Activated gamma-delta T cell treated with anti-CD3 and anti-CD28 coated beads, Interleukin-2, amount 50 U/mL, for 16 hours (primary cell): Measurements from ENCODE around the gene UCKL1.
"Not testable (repeated sequence)": the region's sequence is repeated elsewhere in the genome, so short reads cannot be mapped to it uniquely, and the experiment has no call there.

ENCODE experiments used
- DNase-seq: peaks from one replicate; pipeline ENCODE4 v3.0.0-alpha.2; 2020; ENCODE audit warnings: low read depth

The UCKL1 gene

DNA sequence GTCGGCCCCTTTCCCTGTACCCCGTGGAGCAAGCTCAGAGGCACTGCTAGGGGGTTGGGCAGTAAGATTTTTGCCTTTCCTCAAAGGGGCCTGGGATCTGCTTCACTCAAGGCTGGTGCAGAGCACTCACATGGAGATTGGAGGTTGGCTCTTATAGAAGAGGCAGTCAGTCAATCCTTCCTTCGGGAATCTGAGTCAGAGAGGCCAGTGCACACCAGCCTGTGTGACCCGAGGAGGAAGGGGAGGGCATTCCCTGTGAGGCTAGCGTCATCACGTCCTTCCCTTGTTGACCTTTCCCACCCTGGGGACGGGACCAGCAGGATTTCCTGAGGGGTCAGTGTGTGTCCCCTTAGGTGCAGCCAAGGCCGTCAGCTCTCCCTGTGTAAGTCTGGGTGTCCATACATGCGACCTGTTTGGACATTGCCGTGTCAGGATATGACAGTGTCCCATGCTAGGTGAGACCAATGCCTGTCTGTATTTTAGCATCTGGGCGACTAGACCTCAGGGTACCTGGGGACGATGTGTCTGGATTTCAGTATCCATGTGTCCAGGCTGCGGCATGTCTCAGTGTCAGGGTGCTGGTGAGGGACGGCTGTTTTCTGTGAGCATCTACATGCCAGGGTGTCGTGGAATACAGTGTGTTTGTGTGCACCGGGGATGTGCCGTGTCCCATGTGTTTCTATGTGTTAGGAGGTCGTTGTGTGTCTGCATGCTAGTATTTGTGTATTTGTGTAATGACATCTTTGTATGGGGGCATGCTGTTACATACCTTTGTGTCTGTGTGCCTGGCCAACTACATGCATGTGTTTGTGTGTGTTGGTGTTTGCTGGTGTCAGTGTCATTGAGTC, 16.3 kb upstream of the UCKL1 start:
- no peak for DNase-seq

DNA sequence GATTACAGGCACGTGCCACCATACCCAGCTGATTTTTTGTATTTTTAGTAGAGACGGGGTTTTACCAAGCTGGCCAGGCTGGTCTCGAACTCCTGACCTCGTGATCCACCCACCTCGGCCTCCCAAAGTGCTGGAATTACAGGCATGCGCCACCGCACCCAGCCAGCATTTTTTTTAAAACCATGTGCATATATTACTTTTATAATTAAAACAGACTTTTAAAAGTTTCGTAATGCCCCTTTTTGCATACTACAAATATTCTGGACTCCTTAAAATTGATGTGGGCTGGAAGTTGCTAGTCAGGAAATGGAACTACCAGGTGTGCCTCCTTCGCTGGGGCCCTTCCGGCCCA, 15.7 kb upstream of the UCKL1 start:
- DNase-seq: not testable (repeated sequence)

DNA sequence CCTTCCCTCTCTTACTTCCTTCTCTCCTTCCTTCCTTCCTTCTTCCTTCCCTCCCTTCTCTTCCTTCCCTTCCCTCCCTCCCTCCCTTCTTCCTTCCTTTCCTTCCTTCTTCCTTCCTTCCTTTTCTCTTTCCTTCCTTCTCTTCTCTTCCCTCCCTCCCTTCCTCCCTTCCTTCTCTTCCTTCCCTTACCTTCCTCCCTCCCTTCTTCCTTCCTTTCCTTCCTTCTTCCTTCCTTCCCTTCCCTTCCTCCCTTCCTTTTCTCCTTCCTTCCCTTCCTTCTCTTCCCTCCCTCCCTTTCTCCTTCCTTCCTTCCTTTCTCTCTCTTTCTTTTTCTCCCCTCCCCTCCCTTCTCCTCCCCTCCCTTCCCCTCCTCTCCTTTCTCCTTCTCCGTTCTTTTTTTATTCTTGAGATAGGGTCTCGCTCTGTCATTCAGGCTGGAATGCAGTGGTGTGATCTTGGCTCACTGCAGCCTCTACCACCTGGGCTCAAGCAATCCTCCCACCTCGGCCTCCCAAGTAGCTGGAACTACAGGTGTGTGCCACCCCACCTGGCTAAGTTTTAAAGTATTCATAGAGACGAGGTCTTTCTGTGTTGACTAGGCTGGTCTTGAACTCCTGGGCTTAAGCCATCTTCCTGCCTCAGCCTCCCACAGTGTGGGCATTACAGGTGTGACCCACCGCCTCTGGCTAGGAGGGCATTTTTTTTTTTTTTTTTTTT, 14.7 kb upstream of the UCKL1 start:
- DNase-seq: no peak

DNA sequence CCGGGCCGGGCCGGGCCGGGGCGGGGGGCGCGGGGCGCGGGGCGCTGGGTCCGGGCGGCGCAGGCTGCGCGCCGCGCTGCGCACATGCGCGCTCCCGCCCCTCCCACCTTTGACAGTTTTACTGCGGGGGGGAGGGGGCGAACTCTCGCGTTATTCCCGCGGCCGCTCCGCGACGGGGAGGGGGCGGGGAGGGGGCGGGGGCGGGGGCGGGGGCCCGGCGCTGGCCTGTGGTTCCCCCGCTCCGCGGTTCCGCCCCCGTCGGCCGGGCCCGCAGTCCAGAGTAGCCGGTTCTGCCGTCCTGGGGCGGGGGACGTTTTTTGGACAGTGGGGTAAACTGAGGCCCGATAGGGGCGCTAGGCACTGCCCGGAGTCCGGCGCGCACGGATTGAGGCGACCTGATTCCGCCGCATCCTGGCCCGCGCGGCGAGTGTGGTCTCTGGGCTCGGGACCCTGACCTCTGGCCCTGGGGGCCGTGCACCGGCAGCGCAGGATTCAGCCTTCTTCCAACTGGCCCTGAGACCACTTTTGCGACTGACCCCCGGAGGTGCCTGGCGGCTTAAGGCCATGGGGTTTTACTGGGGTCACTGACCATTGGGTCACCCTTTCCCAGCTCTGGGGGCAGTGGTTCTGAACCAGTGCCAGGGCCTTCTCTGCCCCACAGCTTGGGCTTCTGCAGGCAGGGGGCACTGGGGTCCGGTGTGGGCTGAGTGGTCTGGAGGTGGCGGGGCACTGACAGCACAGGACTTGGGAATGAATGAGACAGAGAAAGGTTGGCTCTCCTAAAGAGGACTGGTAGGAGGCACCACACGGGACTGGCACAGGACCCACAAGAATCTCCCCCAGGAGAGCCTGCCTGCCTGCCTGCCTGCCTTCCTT, 13.9 kb upstream of the UCKL1 start, which contains the start of gene ZNF512B:
Gene ZNF512B (minus strand): TSS at position 93 of the 876 bp plus-strand sequence. CDS start 1,980 bp downstream, outside the sequence.
- no peak for DNase-seq

DNA sequence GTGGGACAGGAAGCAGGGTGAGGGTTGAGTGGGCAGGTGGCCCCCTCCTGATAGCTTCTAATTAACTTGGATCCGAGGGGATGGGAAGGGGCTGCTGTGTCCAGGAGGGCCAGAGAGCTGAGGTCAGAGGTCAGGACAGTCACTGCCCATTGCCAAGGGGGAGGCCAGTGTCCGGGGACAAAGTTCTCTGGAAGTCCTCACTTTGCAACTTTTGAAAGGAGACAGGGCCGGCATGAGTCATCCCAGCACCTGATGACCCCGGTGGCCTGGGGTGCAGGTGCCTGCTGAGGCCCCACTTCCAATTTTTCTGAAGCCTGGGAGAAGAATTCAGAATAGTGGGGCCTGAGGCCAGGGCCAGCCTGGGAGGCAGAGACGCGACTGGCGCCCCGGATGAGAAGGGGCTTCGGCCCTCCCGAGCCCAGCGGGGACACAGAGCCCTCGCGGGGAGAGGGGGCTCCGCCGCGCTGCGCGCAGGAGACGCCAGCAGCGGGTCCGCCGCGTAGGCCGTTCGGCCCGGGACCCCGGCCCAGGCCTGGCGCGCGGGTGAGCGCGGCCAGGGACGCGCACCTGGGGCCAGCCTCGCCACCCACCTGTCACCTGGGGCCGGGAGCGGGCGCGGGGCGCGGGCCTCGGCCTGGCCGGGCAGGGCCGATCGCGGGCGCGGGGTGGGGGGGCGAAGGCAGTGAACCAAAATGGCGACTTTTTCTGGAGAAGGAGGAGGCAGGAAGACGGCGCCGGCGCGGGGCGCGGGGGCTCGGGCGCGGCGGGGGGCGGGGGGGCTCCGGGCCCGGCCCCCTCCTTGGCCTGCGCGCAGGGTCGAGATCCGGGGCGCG, 12.9 kb upstream of the UCKL1 start:
- no peak for DNase-seq

DNA sequence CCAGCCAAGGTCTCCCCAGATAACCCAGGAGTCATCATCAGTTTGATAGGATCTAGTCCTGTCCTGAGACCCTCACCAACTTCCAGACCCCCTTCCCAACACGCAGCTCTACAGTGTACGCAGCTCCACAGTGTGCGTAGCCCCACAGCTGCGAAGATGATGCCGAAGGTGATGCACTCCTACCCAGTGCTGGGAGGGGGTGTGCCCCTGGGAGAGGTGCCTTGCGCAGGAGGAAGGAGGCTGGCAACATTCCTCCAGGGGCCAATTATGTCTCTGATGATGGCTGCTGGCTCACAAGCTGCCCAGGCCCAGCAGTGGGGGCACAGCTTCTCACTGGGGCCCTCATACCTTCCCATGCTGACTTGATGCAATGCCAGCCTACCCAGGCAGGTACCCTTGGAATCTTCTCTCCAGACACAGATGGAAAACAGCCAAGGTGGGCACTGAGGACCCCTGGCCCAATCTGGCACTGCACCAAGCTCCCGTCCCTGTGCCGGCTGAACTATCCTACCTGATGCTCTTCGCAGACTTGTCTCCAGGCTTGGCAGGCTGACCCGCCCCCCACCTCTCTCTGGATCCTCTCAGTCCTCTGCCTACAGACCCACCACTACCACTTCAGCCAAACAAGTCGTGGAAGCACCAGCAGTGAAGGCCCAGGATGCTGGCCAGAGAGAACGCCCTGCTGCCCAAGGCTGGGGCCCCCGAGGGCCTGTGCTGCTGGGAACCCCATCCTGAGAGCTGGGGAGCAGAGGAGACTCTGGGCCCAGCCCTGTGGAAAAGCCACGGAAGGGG, 12.1 kb upstream of the UCKL1 start:
- no peak for DNase-seq

DNA sequence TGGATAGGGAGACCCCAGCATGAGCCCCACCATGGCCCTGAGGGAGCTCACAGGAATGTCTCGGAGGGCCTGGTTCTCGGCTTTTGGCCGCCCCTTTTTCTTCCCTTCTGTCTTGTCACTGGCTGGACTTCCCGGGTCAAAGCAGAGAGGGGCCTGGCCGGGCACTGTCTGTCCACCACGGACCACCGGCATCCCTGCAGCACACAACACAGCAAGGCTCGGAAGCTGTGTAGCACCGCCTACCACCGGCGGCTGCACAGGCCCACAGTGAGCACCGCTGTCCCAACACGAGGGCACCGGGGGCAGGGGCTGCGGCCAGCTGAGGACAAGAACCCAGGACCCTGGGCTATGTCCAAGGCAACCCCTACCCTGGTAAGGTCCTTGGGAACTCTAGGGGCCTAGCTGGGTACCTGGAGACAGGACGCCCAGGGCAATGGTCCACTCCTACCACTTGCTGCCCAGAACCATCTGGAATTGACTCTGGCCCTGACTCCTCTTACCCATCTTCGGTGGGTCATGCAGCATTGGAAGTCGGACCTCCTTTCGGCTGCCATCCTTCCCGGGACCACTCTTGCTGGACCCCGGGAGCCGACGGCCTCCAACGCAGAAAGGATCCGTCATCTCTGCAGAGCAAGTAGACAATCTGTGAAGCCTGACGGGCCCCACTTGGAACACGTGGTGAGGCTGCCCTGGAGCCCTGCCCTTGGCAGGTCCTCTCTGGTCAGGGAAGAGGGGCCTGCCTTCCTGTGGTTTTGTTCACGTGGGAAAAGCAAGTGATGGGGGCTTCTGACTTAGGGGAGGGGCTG, 11.3 kb upstream of the UCKL1 start:
- no peak for DNase-seq

DNA sequence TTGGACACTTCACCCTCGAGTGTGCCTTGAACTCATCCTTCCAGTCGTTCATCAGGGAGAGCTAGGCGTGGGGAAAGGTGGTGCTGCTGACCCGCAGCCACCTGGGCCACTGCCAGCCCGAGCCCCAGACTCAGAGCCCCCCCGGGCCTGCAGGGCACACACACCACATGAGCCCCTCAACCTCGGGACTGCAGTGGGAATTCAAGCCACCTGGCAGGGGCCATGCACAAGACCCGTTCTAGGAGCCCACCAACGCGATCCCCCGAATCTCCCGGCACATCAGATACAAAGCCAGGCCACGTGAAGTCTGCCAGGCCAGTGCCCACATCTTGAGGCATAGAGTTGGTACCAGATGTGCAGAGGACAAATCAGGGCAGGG, 10.7 kb upstream of the UCKL1 start:
- DNase-seq: no peak

DNA sequence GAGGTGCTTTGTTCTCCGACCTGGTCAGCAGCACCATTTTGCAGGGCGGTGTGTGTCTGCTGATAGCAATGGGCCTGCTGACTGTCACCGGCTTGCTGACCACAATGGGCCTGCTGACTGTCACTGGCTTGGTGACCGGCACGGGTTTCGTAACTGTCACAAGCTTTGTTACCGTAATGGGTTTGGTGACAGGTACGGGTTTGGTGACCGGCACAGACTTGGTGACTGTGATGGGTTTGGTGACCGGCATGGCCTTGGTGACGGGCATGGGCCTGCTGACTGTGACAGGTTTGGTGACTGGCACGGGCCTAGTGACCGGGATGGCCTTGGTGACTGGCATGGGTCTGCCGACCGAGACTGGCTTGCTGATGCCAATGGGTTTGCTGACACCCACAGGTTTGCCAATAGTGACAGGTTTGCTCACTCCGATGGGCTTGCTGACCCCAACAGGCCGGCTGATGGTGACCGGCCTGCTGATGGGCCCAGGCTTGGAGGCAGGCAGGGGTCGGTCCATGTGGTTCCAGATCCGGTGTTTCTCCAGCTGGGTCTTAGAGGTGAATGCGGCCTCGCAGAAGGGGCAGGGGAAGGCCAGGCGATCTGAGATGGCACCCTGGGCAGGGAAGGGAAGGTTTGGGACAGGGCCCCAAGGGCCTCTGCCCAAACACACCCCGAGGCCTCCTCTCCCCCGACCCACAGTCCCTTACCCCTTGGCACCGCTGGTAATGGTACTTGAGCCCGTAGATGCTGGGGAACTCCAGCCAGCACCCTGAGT, 10.1 kb upstream of the UCKL1 start:
- DNase-seq: no peak

DNA sequence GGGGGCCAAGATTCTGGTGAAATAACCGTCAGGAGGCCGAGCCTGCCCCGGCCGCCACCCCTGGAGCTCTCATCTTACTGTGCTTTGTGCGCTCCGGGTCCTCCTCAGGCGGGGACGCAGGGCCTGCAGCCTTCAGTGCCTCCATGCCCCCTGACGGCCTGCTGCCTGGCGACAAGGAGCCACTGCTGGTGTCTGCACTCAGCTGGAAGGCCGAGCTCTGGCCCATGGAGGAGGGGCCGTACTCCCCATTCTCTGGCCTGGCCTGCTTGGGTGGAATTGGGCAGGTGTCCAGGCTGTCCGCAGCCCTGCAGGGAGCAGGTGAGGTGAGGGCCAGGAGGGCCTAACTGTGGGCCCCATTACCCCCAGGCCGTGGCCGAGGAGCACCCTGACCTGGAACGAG, 8.2 kb upstream of the UCKL1 start:
- DNase-seq: no peak

DNA sequence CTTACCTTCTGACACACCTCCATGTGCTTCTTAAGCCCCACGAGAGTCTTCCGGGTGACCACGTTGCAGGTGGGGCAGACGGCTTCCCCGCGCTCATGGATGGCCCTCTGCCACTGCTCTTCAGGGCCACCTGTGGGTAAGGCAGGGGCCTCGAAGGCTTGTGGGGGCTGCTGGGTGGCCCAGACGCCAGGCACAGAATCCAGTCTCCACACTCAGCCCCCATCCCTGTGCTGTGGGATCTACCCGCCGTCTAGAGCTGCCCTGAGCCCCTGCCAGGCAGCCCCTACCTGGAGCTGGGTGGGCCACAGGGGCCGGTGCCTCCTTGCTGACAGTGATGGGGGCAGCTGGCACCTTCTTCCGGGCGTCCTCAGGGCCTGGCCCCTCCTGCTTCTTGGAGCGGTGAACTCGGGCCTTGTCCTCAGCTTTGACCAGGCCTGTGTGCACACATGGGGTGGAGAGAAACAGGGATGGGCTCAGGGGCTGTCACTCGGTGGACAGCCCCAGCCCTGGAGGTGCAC, 7.6 kb upstream of the UCKL1 start:
- DNase-seq: no peak

DNA sequence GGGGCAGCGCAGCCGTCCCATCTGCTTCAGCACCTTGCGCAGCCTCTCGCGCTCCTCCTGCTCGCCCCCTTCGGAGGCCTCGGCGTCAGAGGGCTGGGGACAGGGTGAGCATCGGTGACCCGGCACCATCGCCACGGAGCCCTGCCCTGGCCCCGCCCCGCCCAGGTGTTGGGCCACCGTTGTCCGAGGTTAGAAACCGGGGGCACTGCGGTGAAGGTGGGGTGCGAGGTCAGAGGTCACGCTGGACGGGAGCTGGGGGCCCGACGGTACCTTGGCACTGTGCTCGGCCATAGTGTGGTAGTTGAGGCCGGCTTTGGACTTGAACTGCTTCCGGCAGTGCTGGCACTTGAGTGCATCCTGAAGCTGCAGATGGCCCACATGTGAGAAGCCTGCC, 7.1 kb upstream of the UCKL1 start:
- no peak for DNase-seq

DNA sequence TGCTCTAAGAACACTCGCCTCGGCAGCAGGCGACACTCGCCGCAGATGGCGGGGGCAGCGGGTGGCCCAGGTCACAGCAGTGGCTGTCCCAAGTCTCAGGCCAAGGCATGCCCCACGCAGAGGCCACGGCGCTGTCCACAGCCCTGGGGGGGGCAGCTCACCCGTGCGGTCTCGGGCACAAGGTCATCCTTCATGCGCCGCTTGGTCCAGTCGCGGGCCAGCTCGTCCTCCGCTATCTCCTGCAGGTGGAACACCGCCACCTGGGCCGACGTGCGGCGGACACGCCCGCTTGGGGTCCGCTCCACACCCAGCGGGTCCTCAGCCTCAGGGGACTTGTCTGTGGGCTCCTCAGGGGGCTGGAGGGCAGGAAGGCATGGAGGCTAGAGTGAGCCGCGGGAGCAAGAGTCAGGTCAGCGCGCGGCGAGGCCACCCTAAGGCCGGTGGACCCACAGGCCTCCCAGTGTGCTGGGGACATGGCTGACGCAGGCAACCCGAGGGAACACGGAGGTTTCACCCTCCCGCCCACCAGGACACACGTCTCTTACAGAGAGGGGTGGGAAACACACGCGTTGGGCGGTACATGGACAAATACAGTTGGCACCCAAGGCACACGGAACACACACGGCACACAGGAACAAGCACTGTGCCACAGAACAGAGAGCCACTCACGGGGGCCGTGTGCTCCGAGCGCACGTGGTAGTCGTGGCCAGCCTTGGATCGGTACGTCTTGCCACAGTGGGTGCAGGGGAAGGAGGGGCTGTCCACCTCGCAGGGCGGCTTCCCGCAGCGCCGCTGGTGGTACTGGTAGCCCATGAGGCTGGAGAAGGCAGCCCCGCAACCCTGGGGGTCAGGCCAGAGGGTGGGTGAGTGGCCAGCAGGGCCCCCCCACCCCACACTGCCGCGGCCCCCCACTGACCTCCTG, 6.5 kb upstream of the UCKL1 start:
- DNase-seq: no peak

DNA sequence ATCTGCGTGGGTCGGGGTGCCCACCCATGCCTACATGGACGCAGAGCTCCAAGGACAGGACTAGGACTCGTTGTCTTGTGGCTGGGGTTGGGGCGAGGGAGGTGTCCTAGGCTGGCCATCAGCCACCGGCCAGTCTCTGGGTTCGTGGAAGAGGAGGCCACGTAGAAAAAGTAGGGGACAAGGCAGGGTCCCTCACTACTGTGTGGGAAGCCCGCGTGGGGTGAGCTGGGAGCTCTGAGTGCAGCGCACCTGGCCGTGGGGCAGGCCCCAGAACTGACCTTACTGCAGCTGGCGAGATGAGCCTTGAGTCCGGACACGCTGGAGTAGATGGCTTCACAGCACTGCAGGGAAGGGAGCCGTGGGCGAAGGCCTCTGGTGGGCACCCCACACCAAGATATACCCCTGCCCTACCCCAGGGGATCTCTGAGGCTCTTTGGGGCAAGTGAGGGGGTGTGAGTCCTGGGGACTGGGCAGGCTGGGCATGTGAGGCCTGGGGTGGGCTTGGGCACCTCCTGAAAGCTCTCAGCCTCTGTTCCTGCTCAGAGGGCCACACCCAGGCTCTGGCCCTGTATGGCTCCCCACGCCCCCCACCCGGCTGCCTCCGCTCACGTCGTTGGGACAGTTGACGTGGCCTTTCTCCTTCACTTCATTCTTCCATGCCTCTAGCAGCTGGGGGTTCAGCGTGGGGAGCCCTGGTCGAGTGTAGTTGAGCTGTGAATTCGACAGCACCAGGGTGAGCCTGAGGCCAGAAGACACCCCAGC, 5.6 kb upstream of the UCKL1 start:
- no peak for DNase-seq

DNA sequence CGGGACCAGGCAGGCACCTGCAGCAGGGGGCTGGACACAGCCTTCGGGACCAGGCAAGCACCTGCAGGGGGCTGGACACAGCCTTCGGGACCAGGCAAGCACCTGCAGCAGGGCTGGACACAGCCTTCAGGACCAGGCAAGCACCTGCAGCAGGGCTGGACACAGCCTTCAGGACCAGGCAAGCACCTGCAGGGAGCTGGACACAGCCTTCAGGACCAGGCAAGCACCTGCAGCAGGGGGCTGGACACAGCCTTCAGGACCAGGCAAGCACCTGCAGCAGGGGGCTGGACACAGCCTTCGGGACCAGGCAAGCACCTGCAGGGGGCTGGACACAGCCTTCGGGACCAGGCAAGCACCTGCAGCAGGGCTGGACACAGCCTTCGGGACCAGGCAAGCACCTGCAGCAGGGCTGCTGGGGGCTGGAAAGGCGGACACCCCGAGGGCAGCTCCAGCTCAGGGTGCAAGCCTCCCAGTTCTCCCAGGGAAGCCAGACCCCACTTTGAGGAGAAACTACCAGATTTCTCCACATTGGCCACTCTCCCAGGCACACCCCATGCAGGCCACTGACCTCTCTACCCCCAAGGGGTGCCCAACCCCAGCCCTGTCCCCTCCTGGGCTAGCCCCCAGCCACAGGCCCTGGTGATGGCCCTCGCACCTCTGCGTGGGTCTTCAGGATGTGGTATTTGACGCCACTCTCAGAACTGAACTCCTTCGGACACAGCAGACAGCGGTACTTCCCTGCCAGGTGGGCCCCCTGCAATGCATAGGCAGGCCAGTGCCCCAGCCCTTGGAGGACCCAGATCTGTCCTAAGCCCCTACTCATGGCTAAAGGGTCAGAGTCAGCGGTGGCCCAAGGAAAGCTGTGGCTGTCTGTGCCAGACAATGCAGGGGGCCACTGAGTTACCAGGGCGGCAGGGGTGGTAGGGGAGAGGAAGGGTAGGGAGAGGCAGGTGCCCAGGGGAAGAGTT, 4.7 kb upstream of the UCKL1 start:
- not testable (repeated sequence) for DNase-seq

DNA sequence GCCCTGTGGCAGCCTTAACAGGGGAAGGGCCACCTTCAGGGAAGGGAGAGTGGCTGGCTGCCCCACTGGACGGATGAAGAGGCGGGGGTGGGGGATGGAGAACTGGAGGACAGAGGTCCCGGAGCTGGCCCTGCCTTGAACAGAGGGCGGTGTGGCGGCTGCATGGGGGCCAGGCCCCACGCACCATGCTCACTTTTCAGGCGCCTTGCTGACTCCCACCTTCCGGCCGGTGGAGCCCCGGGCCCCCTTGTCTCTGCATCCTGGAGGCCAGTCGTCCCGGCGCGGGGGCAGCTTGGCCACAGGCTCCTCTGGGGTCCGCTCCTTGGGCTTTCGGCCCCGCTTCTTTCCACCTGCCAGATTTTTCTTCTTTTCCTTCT, 3.5 kb upstream of the UCKL1 start:
- DNase-seq: no peak
